Renal cortex interstitium (tissue), 11 donors: ENCODE measurements around the gene MLYCD. TPM values are rescaled to one million over a fixed set of nuclear protein-coding genes. Genes with fewer than 3 reads are reported as not detected.
"Not testable (repeated sequence)": the region's sequence is repeated elsewhere in the genome, so short reads cannot be mapped to it uniquely, and the experiment has no call there.

Source experiments
- DNase-seq, 11 donors: peaks; one replicate each; pipeline ENCODE4 v3.0.0-alpha.2; 2013; ENCODE audit warnings: low read depth in 9 of 11, low spot score in 4 of 11; ENCODE audit errors: extremely low read depth in 1 of 11
- polyA plus RNA-seq, 3 donors: library from polyadenylated mRNA; unstranded; fragments of 120-200 nt; gene quantifications; one replicate each; pipeline ENCODE4 v1.2.1, GENCODE V29; 2013; ENCODE audit not compliant: insufficient read length in 3 of 3

Gene MLYCD
- polyA plus RNA-seq, 3 donors, result 3.7 to 5.7 (median 4.3) TPM

DNA sequence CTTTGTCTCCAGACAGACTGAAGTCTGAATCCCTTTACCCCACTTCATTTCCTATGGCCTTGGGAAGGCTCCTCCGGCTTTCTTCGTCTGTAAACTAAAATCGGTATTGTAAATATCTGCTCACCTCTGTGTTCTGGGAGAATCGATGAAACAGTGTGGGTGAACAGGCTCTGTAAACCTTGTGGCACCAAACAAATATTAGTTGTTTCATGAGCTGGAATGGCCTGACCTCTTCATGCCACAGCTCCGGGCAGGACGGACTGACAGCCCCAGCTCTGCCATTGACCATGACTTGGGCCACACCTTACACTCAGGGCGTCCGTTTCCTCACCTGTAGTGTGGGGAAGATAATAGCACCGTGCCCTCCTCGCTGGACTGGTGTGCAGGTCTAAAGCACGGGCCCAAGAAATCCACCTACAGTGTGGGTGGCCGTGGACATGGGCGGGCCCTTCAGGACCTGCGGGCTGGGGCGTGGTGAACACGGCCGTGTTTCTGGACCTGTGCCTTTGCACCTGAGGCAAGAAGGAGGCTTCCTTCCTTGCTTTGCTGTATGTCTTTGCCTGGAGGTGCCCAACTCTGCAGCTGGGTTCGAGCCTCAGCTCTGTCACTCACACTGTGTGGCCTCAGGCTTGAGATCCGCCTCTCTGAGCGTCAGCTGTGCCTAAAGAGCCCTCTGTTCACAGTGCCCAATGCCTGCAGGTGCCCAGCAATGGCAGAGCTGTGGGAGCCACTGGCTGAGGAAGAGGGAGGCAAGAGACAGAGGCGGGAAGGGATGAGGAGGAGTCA, 48.1 kb downstream of the MLYCD start:
- DNase-seq, result no peak

DNA sequence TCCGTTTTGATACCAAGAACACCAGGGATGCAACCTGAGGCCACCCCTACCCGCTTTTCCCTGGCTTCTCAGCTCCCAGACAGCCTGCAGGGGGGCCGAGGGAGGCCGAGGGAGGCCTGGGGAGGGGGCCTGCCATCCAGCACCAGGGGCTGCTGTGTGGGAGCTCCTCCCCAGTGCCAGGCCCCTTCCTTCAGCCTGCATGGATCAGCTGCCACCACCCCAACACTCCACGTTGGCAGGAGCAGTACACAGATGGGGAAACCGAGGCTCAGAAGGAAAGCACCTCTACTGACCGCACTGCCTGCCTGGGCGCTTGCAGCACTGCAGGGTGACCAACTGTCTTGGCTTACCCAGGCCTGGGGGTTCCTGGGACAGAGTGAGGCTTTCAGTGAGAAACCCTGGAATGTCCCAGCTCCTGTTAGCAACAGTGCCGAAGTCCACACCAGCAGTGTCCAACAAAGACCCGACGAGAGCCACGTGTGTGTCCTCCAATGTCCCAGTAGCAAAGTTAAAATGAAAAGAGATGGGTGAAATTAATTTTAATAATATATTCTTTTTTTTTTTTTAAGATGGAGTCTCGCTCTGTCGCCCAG, 48.8 kb downstream of the MLYCD start:
- no peak for DNase-seq

DNA sequence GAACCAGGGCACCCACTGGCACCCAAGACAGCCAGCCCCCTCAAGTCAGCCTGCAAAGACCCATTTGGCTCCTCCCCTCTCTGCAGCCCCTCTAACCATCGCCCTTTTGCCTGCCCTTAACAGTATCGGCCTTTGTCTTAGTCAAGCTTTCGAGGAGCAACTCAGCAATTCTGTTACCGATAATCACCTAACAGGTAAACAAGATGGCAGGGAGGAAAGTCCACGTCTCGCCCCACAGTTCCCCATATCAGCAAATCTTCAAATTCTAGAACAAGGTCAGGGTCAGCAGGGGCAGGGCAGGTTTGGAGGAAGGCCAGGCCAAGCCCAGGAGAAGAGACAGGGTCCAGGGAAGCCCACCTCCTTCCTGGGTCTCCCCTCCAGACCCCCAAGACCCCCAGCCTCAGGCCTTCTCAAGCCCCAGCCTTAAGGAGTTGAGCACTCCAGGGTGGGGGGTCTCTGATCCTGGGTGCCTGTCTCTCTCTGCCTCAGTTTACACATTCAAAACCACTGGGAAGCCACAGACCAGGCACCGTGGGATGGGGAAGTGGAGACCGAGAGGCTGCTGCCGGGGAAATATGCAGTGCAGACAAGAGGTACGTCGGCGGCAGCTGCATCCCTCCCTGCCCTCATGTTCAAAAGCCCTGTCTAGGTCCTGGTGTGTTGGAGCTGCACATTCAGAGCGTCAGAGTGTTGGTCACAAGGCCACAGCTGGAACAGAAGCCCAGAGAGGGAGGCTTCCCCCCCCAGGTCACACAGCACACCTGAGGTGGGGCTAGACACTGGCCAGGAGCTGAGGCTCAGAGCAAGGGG, 50.2 kb downstream of the MLYCD start:
- DNase-seq, result no peak

DNA sequence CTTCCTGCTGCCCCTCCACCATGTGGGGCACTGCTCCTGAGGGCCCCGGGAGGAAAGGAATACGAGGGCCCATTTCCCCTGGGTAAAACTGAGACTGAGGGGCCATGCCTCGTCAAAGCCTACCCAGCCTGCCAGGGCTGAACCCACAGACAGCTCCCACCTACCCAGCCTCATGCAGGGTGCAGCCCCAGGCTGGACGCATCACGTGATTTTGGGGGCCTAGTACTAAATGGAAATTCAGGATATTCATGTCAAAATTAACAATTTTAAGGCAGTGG, 50.7 kb downstream of the MLYCD start:
- DNase-seq, result no peak

DNA sequence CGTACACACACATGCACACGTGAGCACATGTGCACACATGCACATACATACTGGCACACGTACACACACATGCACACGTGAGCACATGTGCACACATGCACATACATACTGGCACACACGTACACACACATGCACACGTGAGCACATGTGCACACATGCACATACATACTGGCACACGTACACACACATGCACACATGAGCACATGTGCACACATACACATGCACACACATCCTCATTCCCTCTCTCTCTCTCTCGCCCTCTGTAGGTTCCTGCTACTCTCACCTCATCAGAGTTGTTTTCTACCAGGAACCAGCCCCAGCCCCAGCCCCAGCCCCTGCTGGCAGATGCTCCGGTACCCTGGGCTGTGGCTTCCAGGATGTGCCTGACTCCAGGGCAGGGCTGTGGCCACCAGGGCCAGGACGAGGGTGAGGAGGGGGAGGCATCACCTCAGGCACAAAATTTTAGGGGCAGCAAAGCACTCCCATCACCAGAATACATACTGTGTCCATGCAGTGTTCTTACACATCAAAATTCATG, 52.0 kb downstream of the MLYCD start:
- DNase-seq, result not testable (repeated sequence)

DNA sequence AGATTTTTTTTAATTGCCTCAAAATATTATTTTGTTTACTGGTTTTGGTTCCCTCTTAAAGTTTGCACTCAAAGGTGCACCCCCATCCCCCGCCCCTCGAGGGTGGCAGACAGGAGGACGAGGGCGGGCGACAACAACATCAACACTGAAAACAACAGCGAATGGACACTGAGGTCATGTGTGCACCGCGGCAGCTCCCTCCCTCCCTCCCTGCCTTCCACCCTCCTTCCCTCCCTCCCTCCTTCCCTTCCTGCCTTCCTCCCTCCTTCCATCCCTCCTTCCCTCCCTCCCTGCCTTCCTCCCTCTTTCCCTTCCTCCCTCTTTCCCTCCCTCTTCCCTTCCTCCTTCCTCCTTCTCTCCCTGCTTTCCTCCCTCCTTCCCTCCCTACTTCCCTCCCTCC, 52.6 kb downstream of the MLYCD start:
- DNase-seq, result no peak

DNA sequence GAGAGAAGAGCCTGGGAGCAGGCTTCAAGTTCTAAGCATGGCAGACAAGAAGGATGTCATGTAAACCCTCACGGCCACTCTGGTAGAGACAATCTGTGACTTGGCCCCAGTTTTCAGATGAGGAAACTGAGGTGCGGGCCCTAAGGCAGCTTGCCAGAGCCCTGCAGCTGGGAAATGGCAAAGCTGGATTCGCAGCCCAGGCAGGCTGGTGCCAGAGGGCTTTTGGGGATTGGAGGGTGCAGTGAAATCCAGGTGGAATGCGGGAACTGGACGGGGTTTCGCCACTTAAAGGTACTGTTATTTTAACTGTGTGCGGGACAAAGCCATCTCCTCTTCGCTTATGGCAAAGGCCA, 53.6 kb downstream of the MLYCD start:
- DNase-seq, result no peak

DNA sequence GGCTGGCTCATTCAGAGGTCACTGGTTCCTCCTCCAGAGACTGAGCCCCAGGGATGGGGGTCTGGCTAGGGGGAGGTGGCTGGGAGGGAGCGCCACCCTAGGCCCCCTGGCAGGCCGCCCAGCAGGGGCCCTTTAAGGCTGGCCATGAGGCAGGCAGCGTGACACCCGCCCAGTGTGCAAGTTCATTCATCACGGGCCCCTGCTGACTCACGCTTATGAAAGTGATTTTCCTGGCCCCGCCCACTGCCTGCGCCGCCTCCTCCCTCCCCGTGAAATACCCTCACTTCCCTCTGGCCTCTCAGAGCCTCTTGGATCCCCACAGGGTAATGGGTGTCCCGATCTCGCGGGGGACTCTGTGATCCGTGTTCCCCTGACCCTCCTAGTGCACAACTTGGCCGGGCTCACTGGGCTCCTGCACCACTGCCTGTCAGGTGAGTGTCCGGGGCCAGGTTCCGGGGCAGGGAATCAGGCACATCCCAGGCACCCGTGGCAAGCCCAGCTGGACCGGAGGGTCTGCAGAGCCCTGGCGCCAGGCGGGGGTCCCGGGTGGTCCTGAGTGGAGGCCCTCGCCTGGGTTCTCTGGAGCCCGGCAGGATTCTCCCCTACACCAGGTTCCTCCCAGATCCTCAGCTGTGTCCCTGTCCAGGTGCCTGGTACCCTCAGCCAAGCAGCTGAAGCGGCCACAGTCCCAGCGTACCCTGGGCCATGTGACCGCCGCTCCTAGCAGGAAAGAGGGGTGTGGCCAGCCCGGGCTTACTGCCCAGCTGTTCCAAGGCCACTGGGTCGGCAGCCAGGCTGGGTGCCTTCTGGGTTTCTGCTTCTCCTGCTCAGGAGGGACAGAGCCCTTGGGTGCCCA, 54.3 kb downstream of the MLYCD start, which contains the start of gene OSGIN1:
Gene OSGIN1 (plus strand): TSS at position 301 of the 856 bp plus-strand sequence. CDS start 4,432 bp downstream, outside the sequence.
- peak in 8 of 11 donors; percentile 26 to 69 (median 56) for DNase-seq

DNA sequence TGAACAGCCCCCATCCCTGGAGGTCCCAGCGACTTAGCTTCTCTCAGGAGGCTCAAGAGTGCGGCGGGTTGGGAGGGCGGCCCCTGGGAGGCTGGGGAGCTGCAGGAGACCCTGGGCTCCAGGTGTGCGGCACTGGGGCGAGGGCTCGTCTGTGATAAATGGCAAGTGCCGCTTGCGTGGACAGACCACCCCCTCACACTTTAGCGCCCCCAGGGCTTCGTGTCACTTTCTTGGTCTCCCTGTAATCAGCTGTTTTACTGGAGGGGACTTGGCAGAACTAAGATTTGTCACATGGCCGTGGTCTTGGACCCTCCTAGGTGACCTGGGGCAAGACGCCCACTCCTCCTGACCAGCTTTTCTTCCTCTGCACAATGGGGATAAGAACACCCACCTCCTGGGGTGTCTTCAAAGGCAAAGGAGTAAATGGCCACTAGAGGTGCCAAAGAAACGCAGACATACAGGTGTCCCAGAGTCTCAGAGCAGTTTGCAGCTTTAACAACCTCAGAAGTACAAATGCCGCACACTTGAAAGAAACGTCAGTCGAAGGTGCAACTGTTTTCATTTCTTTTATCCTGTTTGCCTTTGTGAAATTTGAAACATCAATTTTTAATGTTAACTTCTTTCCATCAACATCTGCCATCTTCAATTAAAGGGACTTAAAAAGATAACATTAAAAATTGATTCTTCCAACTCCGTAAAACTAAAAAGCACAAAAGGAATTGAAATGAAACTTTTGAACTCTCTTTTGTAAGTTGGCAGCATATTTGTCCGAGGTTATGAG, 55.1 kb downstream of the MLYCD start:
- DNase-seq, result no peak

DNA sequence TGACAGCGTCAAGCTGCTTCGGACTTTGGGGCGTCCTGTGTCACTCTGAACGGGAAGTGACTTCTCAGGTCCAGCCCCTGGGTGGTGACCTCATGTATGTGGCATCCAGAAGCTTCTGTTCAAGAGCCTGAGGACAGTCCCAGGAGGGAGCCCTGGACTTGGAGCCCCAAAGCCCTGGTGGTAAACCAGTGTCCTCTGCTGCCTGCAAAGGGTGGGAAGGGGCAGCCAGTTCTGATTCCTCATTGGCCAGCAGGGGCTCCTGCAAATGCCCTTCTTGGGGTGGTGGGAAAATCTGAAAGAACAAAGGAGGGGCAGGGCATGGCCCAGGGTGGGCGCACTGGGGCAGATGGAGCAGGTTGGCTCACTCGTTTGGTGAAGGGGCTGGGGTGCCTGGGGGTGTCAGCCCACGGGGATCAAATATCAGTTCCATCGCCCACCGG, 55.7 kb downstream of the MLYCD start:
- DNase-seq, result no peak

DNA sequence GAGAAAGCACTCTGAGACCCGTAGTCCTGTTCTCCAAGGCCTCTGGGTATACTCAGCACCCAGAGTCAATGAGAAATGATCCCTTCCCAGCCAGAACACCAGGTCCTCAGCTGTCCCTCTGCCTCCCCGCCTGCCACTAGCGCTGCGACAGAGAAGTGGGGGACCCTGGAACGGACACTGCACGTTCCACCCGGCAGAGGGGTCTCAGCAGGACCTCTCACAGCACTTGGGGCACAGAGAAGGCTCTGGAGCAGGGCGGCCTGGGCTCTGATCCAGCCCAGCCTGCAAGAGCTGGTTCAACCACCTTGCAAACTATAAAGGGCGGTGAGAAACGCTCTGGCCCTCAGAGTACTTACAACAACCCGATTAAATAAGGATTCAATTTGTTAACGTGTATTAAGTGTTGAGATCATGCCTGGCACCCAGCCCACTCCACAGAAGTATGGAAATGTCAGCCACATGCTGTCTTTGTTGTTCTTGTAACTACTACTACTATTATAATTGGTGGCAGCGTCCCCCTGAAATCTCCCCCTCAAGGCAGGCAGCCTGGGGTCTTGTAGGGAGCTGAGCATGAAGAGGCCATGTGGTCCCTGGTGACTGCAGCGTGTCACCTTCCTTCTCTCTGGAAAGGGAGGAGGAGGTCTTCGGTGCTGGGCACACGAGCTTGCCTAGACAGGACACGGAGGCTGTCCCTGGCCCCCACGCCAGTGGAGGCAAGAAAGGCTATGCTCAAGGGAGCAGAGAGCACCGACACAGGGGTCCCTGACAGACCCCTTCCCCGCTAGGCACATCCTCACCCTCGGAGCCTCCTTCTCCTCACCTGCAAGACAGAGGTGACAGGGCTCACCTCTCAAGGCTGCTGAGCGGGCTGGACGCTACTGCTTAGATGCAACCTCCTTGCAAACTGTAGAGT, 56.6 kb downstream of the MLYCD start:
- DNase-seq, result no peak

DNA sequence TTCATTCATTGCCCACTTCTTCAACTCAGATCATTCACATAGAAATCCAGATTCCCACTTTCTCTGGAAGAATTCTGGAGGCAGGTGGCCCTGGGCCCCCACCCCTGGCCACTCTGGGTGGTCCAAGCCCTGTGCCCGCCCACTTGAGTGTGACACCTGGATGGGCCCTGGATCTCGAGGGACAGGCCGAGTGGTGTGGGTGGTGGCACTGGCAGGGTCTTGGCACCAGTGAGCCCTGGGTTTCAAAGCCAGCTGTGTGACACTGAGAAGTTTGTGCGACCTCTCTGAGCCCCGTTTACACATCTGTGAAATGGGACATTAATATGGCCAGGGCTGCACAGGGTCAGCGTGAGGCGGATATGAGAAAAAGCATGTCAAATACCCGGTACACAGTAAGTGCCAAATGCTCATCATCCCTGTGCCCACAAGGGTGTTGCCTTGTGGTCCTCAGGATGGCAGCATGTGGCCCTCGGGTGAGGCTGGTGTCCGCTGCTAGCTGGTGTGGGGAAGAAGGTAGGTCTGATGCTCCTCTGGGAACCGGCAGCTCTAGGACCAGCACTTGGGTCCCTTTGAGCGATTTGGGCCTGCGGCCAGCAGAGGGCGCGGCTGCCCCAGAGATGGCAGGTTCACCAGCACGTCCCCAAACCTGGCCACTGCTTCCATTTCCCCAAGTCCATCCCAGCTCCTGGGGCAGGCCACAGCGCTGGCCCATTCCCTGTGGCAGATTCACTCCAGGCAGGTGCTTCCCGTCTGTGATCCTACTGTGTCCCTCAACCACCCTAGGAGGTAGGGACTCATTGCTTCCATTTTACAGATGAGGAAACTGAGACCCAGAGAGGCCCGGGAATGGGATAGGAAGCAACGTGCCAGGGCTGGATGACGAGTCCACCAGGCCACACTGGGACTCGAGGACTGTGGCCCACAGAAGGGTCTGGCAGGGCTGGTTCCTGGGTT, 57.7 kb downstream of the MLYCD start:
- DNase-seq, result peak in 9 of 11 donors; percentile 44 to 73 (median 64)

DNA sequence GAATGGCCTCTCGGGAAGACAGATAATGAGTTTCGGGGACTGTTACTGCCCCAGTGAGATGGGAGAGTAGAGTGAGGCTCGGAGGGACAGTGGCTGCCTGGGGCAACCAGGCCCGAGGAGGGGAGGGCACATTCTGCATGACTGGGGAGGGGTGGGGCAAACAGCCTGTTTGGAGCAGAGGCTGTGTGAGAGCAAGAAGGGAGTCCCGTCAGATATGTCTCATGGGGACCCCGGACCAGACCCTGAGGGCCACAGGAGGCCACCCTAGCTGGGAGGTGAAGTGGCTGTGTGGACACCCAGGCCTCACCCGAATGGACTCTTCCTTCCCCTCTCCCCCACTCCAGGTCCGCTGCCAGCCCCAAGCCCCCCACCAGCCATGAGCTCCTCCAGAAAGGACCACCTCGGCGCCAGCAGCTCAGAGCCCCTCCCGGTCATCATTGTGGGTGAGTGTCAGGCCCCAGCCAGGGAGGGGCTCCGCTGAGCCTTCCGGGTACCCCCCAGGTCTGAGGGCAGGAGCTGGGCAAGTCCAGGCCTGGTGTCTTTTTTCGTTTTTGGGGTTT, 58.5 kb downstream of the MLYCD start:
- DNase-seq, result no peak

DNA sequence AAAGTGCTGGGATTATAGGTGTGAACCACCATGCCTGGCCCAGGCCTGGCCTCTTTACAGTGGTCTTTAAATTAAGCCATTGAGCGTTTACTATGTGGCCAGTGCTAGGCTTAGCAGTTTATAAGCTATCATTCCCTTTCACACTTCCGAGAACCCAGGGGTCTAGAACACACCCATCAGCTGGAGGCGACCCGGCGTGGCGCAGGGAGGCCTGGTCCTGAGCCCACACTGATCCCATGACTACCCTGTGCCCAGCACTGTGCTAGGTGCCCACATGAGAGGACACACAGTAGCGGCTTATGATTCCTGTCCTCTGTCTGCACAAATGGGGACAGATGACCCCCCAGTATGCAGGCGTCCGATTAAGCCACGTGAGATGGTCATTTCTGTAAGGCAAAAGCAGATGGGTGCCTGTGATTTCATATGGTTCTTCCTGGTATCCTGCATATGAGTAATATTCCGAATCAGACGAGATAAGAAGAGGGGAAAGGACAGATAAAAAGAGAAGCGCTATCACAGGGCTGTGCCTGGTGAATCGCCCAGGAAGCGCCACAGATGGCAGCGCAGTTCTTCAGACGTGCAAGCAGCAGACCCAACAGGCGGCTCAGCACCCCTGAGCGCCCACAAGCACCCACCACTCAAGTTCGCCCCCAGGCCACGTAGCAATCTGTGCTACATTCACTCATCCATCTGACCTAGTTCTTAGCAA, 59.4 kb downstream of the MLYCD start:
- DNase-seq, result no peak

DNA sequence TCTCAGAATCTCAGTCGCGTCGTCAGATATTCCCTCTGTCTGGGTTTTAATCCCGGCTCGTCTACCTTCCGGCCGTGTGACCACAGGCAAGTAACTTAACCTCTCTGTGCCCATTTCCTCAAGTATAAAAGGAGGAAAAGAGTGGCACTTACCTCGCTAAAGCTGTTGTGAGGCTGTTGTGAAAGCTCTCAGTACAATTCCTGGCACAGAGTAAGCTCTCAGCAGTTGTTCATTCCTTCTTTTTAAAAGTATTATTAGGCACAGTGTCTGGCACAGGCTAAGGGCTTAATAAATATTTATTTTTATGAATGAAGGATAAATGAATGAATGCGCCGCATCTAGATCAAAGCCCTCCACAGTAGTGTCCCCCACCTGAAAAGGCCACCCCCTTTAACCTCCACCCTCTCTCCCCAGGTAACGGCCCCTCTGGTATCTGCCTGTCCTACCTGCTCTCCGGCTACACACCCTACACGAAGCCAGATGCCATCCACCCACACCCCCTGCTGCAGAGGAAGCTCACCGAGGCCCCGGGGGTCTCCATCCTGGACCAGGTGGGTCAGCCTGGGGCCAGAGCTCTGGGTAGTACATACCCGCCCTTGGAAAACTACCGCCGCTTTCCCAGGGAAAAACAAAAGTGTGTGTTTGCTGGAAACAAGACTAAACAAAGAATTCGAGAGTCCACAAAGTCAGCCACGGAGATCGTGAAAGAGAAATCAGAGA, 60.1 kb downstream of the MLYCD start:
- DNase-seq, result no peak
